Stomach (tissue), 19 donors: ENCODE measurements around the gene LIPH. TPM values are rescaled to one million over a fixed set of nuclear protein-coding genes. Genes with fewer than 3 reads are reported as not detected.
A peak's percentile ranks its signal among the peaks of the same experiment; 100 is the strongest.

Source experiments
- DNase-seq, 2 donors: peaks; one replicate each; pipeline versions ENCODE4 v3.0.0 to v3.0.0-alpha.2; 2013 to 2019
- H3K27ac ChIP-seq, 5 donors: fragments of 200-600 bp in 4 of 5; sonication (generic) in 4 of 5; one replicate each; pipeline ENCODE4 v1.5.1; 2013 to 2019; ENCODE audit warnings: mild to moderate bottlenecking in 1 of 5, moderate library complexity in 1 of 5
- H3K27me3 ChIP-seq, 3 donors: fragments of 200-600 bp; sonication (generic); one replicate each; pipeline ENCODE4 v1.5.1; 2017 to 2019; ENCODE audit warnings: mixed run types in 1 of 3
- H3K36me3 ChIP-seq, 4 donors: fragments of 200-600 bp; sonication (generic); 1 replicate in 3 of 4; 2 replicates in 1 of 4; pipeline ENCODE4 v1.5.1; 2016 to 2019
- H3K4me1 ChIP-seq, 4 donors: fragments of 200-600 bp; sonication (generic); one replicate each; pipeline ENCODE4 v1.5.1; 2016 to 2019
- H3K4me3 ChIP-seq, 4 donors: fragments of 200-600 bp; sonication (generic) in 3 of 4; one replicate each; pipeline ENCODE4 v1.5.1; 2016 to 2019; ENCODE audit warnings: mild to moderate bottlenecking in 1 of 4
- H3K9me3 ChIP-seq, 4 donors: fragments of 200-600 bp; sonication (generic); one replicate each; pipeline ENCODE4 v1.5.1; 2016 to 2019
- CTCF ChIP-seq, 7 experiments: fragments of 450-650 bp in 4 of 7; fragments of 200-600 bp in 3 of 7; sonication (generic) in 3 of 7; IDR thresholded peaks; one replicate each; pipeline ENCODE4 v1.5.1; 2016 to 2019; ENCODE audit warnings: antibody characterized with exemption in 7 of 7, control low read depth in 2 of 7, mild to moderate bottlenecking in 1 of 7
- EP300 ChIP-seq: sonication (generic); formaldehyde crosslinking; IDR thresholded peaks from one replicate; pipeline ENCODE4 v1.6.1; 2017; ENCODE audit warnings: antibody characterized with exemption
- POLR2A ChIP-seq, 4 donors: fragments of 450-650 bp; IDR thresholded peaks; one replicate each; pipeline ENCODE4 v1.6.1; 2016; ENCODE audit warnings: antibody characterized with exemption in 4 of 4, control low read depth in 2 of 4, mild to moderate bottlenecking in 1 of 4, moderate library complexity in 1 of 4
- POLR2AphosphoS5 ChIP-seq, 3 donors: sonication (generic); formaldehyde crosslinking; IDR thresholded peaks; one replicate each; pipeline ENCODE4 v1.6.1; 2016; ENCODE audit warnings: antibody characterized with exemption in 3 of 3
- WGBS, 5 donors: extraction: QIAGEN DNeasy Blood & Tissue Kit in 3 of 5; methylation state at CpG; one replicate each; pipeline versions ENCODE4 v1.1.5 to v1.1.7; 2013 to 2018; 5-methylcytosine and 5-hydroxymethylcytosine counted together
- intact Hi-C: fragments of 100-400 bp; cut with DNase I; formaldehyde crosslinking; loops from one replicate; pipeline ENCODE4 v1.15.1; 2023; ENCODE audit warnings: low total_unique reads
- long read RNA-seq, 10 donors: transcript quantifications; one replicate each; lab custom pipeline, GENCODE V29; 2026
- polyA plus RNA-seq, 3 donors: library from polyadenylated mRNA; stranded (reverse); fragments of 200-250 nt; gene quantifications; one replicate each; pipeline ENCODE4 v1.2.3, GENCODE V29; 2013
- total RNA-seq, 5 donors: library from RNA; depleted of rRNA; stranded (reverse); fragments of >200 nt; gene quantifications; one replicate each; pipeline versions ENCODE4 v1.1.0 to v1.2.3, GENCODE V29; 2014 to 2016
- donor health status: healthy with polysubstance abuse.
- donor health status: Bipolar disorder and iron deficiency.
- donor health status: healthy.

The LIPH gene
- 100 to 1,000 TPM in 1 of 5 donors, 10 to 100 TPM in 3, 1 to 10 TPM in 1; 4.3 to 257 (median 60.0) TPM for total RNA-seq
- 10 to 100 TPM in 2 of 3 donors, 1 to 10 TPM in 1; 8.5 to 18.2 (median 15.1) TPM for polyA plus RNA-seq
- long read RNA-seq, donor 1, full-length matches to known transcripts: 5 of 61 reads
- long read RNA-seq, donor 1, partial matches to known transcripts: 56 of 61 reads
- long read RNA-seq, donor 1, other reads (novel, unspliced or antisense): 0 of 61 reads
- long read RNA-seq, donor 2, full-length matches to known transcripts: 5 of 5 reads
- long read RNA-seq, donor 2, partial matches to known transcripts: 0 of 5 reads
- long read RNA-seq, donor 2, other reads (novel, unspliced or antisense): 0 of 5 reads
- long read RNA-seq, donor 3, full-length matches to known transcripts: 1 of 1 reads
- long read RNA-seq, donor 3, partial matches to known transcripts: 0 of 1 reads
- long read RNA-seq, donor 3, other reads (novel, unspliced or antisense): 0 of 1 reads
- long read RNA-seq, donor 4: 0 reads
- long read RNA-seq, donor 5, full-length matches to known transcripts: 1 of 1 reads
- long read RNA-seq, donor 5, partial matches to known transcripts: 0 of 1 reads
- long read RNA-seq, donor 5, other reads (novel, unspliced or antisense): 0 of 1 reads
- long read RNA-seq, donor 6: 0 reads
- long read RNA-seq, donor 7, full-length matches to known transcripts: 5 of 11 reads
- long read RNA-seq, donor 7, partial matches to known transcripts: 6 of 11 reads
- long read RNA-seq, donor 7, other reads (novel, unspliced or antisense): 0 of 11 reads
- long read RNA-seq, donor 8, full-length matches to known transcripts: 2 of 2 reads
- long read RNA-seq, donor 8, partial matches to known transcripts: 0 of 2 reads
- long read RNA-seq, donor 8, other reads (novel, unspliced or antisense): 0 of 2 reads
- long read RNA-seq, donor 9, full-length matches to known transcripts: 1 of 1 reads
- long read RNA-seq, donor 9, partial matches to known transcripts: 0 of 1 reads
- long read RNA-seq, donor 9, other reads (novel, unspliced or antisense): 0 of 1 reads
- long read RNA-seq, donor 10, full-length matches to known transcripts: 3 of 3 reads
- long read RNA-seq, donor 10, partial matches to known transcripts: 0 of 3 reads
- long read RNA-seq, donor 10, other reads (novel, unspliced or antisense): 0 of 3 reads

- Histone ChIP-seq H3K9me3 (no peaks in the 10 kb centered on the region), H3K27me3 (no peaks in the 10 kb centered on the region), H3K4me1 (peaks cover 0 to 27% (median 19%) of the 10 kb centered on the region in 4 donors), H3K36me3 (no peaks in the 10 kb centered on the region), H3K4me3 (peak within 1 kb of the TSS; percentile 16 to 43 (median 33)), H3K27ac (peak within 1 kb of the TSS; percentile 88 to 93 (median 88))
- no peak for TF ChIP-seq EP300
- peak; percentile 5 to 96 (median 95) for TF ChIP-seq POLR2AphosphoS5 (IDR thresholded peaks at IDR 0.05)
- peak in 1 of 4 donors; percentile 44 for TF ChIP-seq POLR2A (IDR thresholded peaks at IDR 0.05)
- intact Hi-C loops: no loop called here
- WGBS, 5 donors: 12 to 28% (median 23%) methylated on average over 6 of the region's 6 CpGs
- DNase-seq: peak; percentile 74 to 89
Observed at GRCh38 chr3:185552358-185552877, at the start of gene LIPH. Gene LIPH (minus strand): TSS chr3:185552588. CDS start chr3:185552471, 117 bp downstream.

GRCh38 chr3:185595526-185595925, 43.1 kb upstream of the LIPH start:
- TF ChIP-seq CTCF (IDR thresholded peaks at IDR 0.05) (no peak), POLR2AphosphoS5 (IDR thresholded peaks at IDR 0.05) (no peak), POLR2A (IDR thresholded peaks at IDR 0.05) (no peak), EP300 (no peak)
- Histone ChIP-seq H3K36me3 (peaks cover 8 to 94% (median 90%) of the 10 kb centered on the region in 4 donors), H3K9me3 (no peaks in the 10 kb centered on the region), H3K27ac (no peak overlapping the region), H3K4me3 (no peak overlapping the region), H3K4me1 (peaks cover 0 to 5% (median 0%) of the 10 kb centered on the region in 4 donors), H3K27me3 (no peaks in the 10 kb centered on the region)
- whole genome bisulfite sequencing, 5 donors: 79 to 94% (median 90%) methylated on average over 4 of the region's 4 CpGs
- DNase-seq: no peak
- intact Hi-C loops: no loop called here

GRCh38 chr3:185594073-185594472, 41.7 kb upstream of the LIPH start:
- intact Hi-C loops: no loop called here
- DNase-seq: no peak
- Histone ChIP-seq H3K27ac (no peak overlapping the region), H3K4me3 (no peak overlapping the region), H3K36me3 (peaks cover 6 to 90% (median 82%) of the 10 kb centered on the region in 4 donors), H3K9me3 (no peaks in the 10 kb centered on the region), H3K27me3 (no peaks in the 10 kb centered on the region), H3K4me1 (peaks cover 0 to 13% (median 6%) of the 10 kb centered on the region in 4 donors)
- WGBS, 5 donors: 70 to 81% (median 76%) methylated on average over 3 of the region's 3 CpGs
- TF ChIP-seq POLR2AphosphoS5 (IDR thresholded peaks at IDR 0.05) (no peak), POLR2A (IDR thresholded peaks at IDR 0.05) (no peak), CTCF (IDR thresholded peaks at IDR 0.05) (no peak), EP300 (no peak)

- intact Hi-C loops: no loop called here
- Histone ChIP-seq H3K4me1 (peaks cover 15 to 41% (median 37%) of the 10 kb centered on the region in 4 donors), H3K27ac (peak overlapping the region; percentile 95 to 99 (median 98)), H3K9me3 (no peaks in the 10 kb centered on the region), H3K4me3 (peak overlapping the region; percentile 90 to 97 (median 90)), H3K36me3 (peaks cover 0 to 22% (median 14%) of the 10 kb centered on the region in 4 donors), H3K27me3 (no peaks in the 10 kb centered on the region)
- TF ChIP-seq POLR2A (IDR thresholded peaks at IDR 0.05) (no peak), POLR2AphosphoS5 (IDR thresholded peaks at IDR 0.05) (no peak), CTCF (IDR thresholded peaks at IDR 0.05) (no peak), EP300 (no peak)
- 0 to 2% (median 1%) methylated on average over 7 of the region's 7 CpGs for WGBS, 5 donors
- DNase-seq: no peak
Observed at GRCh38 chr3:185586686-185587039, 34.3 kb upstream of the LIPH start.
